Measurements from ENCODE around the gene SIRPD.

The SIRPD gene

DNA sequence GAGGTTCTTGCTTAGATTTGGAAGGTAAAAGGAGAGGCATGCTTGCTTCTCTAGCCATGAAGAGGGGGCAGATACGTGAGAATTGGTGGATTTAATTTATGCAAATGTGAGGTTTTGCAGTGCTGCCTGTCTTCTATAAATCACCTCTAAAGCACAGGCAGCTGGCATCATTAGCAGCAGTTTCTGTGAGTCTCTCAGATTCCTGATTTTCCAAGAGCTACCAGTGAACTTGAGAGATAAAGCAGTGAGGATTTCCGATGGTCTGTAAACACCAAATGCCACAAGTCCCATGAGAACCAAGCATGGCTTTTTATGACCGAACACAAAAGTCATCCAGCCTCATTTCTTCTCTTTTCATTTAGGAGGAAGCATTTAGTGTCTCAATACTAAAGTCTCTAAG lies 63.1 kb downstream of the SIRPD start:
- no peak for DNase-seq (ENCODE audit: low spot score)

DNA sequence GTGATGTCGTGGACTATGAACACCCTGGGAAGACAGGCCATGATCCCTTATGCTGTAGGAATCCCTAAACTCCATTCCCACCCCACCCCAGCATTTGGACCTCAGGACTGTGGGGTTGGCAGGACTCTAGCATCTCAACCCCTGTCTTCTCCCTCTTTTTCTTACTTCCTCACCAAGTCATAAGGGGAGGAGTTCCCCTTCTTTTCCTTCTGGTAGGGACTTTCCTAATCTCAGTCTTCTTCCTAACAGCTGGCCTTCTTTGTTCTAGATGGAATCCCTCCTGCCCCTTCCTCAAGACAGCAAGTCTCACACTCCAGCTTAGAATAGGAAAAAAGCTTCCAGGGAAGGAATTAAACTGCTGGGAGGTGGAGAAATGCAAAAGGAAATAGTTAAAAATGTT lies 64.0 kb downstream of the SIRPD start:
- no peak for DNase-seq (ENCODE audit: low spot score)

DNA sequence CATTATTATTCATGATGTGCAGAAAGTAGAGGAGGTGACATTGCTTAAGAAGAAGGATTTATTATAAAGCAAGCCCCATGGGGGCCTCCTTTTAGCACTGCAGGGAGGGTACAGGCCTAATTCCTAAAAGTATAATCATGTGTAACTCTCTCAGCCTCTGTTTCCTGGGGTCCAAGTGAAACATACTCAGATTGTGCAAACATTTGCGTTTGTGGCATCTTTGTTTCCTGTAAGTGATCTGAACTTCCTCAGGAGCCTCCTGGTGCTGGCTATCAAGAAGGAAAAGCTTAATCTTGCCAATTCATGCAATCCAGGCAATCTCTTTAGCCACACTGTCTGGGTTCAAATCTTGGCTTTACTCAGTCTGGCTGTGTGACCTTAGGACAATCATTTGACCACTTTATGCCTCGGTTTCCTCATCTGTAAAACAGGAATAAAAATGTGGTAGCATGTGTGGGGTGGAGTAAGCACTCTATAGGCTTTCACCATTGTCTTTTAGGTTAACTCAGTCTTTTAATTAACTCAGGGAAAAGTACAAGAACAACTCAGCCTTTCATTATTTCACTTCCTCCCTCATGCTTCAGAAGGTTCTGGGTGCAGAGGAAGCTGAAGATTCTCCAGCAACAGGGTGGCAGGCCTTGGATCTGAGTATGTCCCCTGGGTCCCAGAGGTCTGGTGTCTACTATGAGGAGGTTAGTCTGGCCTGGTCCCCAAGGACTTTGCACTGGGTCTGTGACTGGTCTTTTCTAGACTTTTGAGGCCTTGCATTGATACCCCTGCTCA lies 65.5 kb downstream of the SIRPD start:
- DNase-seq (ENCODE audit: low spot score), result no peak

DNA sequence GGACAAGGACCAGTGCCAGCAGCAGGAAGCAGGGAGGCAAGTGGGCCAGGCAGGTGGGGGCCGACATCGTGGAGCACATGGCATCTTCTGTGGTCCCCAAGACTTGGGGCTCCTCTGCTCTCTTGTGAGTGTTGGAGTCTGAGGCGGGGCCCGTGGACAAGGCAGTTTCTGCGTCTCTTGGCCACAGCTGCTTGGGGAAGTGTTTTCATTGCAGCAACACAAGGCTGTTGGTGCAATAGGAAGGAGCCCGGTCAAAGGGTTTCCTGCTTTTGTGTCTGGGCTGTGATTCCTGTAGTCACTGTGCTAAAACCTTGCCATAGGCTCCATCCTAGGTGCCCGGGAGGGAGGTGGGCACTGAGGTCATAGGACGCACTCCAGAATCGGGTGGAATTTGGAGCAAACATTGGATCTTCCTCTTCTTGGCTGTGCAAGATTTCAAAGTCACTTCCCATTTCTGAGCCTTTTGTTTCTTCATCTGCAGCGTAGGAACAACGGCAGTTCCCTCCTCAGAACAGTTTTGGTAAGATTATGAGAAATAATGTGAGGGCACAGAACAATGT lies 66.1 kb downstream of the SIRPD start, which contains the start of gene SIRPB2:
Gene SIRPB2, minus strand, starts transcription at position 140 of the 560 bp plus-strand sequence. Its CDS starts 61 bp downstream, at position 79.
- no peak for DNase-seq (ENCODE audit: low spot score)

DNA sequence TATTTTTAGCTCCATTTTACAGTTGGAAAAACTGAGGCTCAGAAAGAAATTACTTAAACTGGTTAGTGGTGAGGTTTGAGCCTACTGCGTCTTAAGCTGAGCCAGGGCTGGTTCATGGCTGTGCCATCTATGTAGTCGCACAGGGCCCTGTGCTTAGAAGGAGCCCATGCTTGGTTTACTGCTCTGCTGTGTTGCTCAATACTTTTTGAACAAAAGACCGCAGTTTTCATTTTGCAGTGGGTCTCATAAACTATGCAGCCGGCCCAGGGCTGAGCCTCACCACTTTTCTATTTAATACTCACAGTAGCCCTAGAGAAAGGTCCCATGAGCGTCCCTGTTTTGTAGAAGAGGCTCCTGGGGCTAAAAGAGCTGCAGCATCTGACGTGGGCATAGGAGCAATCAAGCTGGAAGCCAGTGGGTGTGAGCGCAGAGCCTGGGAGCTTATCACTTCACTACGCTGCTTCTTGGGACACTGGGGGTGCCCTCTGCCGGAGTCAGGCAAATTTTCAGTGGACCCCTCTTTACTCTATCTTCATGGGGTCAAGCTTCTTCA lies 66.8 kb downstream of the SIRPD start:
- no peak for DNase-seq (ENCODE audit: low spot score)

DNA sequence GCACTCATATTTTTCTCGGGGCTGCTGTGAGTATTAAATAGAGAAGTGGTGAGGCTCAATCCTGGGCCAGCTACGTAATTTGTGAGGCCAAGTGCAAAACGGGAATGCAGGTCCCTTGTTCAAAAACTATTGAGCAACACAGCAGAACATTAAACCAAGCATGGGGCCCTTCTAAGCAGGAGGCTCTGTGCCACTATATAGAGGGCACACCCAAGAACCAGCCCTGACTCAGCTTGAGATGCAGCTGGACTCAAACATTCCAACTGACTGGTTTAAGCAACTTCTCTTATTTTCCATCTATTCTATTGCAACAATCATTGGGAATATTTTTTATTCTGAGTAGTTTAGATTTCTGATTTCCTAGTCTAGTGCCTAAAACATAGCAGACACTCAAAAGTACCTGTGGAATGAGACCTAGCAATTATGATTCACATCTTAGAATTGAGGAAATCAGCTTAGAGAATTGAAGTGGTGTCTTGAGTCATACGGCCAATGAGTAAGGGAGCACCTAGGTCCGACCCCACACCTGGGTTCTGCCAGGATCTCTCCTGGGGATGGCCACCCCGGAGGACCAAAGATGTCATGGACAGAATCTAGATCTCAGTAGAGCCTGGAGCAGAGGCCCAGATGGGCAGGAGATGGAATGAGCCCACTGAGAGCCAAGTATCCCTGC lies 67.6 kb downstream of the SIRPD start:
- no peak for DNase-seq (ENCODE audit: low spot score)

DNA sequence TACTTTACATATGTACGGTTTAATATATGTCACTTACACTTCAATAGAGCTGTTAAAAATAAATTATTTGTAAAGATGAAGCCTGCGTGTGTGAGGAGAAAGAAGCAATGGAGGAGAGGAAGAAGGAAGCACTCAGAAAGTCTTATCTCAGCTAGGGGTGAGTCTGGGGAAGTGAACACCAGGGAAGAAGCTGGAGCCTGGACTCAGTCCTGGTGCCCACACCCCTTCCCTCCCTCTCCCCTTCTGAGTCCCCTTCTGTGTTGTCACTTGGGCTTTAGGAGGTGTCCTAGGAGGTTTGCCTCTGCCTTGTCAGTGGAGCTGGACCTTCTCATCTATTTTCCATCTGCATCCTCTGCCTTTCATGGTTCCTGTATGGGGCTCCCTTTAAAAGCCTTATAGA lies 68.2 kb downstream of the SIRPD start:
- no peak for DNase-seq (ENCODE audit: low spot score)

DNA sequence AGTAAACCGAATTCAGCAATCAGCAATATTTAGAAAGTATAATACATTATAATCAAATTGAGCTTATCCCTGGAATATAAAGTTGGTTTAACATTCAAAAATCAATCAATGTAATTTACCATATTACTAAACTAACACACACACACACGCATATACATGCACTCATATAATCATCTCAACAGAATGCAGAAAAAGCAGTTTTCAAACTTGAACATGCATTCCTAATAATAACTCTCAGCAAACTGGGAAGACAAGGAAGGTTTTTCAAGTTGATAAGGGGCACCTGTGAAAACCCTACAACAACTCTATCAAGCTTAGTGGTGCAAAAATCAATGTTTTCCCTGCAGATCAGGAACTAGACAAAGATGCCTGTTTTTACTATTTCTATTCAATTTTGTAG lies 70.9 kb downstream of the SIRPD start:
- no peak for DNase-seq (ENCODE audit: low spot score)

DNA sequence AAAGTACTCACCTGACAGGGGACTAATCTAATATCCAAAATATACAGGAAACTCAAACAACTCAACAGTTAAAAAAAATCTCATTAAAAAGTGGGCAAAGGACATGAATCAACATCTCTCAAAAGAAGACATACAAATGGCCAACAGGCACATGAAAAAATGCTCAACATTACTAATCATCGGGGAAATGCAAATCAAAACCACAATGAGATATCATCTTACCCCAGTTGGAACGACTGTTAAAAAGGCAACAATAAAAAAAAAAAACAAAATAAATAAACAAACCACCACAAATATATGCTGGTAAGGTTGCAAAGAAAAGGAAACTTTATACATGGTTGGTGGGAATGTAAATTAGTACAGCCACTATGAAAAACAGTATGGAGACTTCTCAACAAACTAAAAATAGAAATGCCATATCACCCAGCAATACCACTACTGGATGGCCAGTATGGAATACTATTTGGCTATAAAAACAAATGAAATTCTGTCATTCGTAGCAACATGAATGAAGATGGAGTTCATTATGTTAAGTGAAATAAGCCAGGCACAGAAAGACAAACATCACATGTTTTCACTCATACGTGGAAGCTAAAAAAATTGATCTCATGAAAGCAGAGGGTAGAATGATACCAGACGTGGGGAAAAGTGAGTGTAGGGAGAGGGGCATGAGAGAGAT lies 72.9 kb downstream of the SIRPD start:
- no peak for DNase-seq (ENCODE audit: low spot score)

All from AG08396 (cell line).